H1 (cell line): ENCODE data around the gene RDH5. TPM values are rescaled to one million over a fixed set of nuclear protein-coding genes. Genes with fewer than 3 reads are reported as not detected.

Experiments
- CTCF ChIA-PET: fragments of 300-600 bp; sonication (Branson Sonifier 250); formaldehyde crosslinking; loops from one replicate; lab custom pipeline; 2021; ENCODE audit not compliant: partially characterized antibody; lab: Charles Lee
- POLR2A ChIA-PET: fragments of 300-600 bp; sonication (Branson Sonifier 250); formaldehyde crosslinking; loops from one replicate; lab custom pipeline; 2021; ENCODE audit warnings: inconsistent platforms; ENCODE audit not compliant: partially characterized antibody; lab: Charles Lee
- DNase-seq, 2 experiments: peaks; one replicate each; pipeline versions ENCODE4 v3.0.0 to v3.0.0-alpha.2; 2010 to 2022; ENCODE audit warnings: low spot score in 2 of 2, low read depth in 1 of 2, mixed read lengths in 1 of 2
- FAIRE-seq: peaks from 2 replicates; lab custom pipeline; 2011; peaks lifted over from hg19 to GRCh38; lab: Jason Lieb, UNC
- H2AFZ ChIP-seq: 2 replicates; pipeline ENCODE4 v1.8.1; 2012; ENCODE audit warnings: low read length, inconsistent platforms
- H2AK5ac ChIP-seq: 2 replicates; pipeline ENCODE4 v1.6.1; 2013; ENCODE audit warnings: low read depth, low read length
- H2BK120ac ChIP-seq: replicated peaks from 2 replicates; pipeline ENCODE3; 2013; ENCODE audit warnings: low read depth, low read length, inconsistent platforms
- H2BK12ac ChIP-seq: 2 replicates; pipeline ENCODE4 v1.6.1; 2013; ENCODE audit warnings: low read depth, low read length
- H2BK15ac ChIP-seq: 2 replicates; pipeline ENCODE4 v1.6.1; 2013; ENCODE audit warnings: low read length
- H2BK20ac ChIP-seq: 2 replicates; pipeline ENCODE4 v1.6.1; 2013; ENCODE audit warnings: low read length
- H2BK5ac ChIP-seq: 2 replicates; pipeline ENCODE4 v1.6.1; 2013; ENCODE audit warnings: low read depth, low read length
- H3K14ac ChIP-seq: 2 replicates; pipeline ENCODE4 v1.6.1; 2013; ENCODE audit warnings: inconsistent platforms; ENCODE audit not compliant: insufficient read length
- H3K18ac ChIP-seq: 2 replicates; pipeline ENCODE4 v1.6.1; 2013; ENCODE audit warnings: low read length; ENCODE audit errors: extremely low read depth
- H3K23ac ChIP-seq: 2 replicates; pipeline ENCODE4 v1.6.1; 2013; ENCODE audit warnings: inconsistent platforms; ENCODE audit not compliant: insufficient read length
- H3K23me2 ChIP-seq: 2 replicates; pipeline ENCODE4 v1.6.1; 2013; ENCODE audit warnings: low read depth, low read length
- H3K27ac ChIP-seq: 2 replicates; pipeline ENCODE4 v1.6.1; 2011; ENCODE audit warnings: low read depth, low read length, inconsistent platforms
- H3K27me3 ChIP-seq, 4 experiments: replicated peaks in 1 of 4; 1 replicate in 1 of 4; 2 replicates in 3 of 4; pipeline versions ENCODE4 v1.6.1 to v1.8.1; 2011 to 2013; ENCODE audit warnings: low read length in 3 of 4, mild to moderate bottlenecking in 3 of 4, inconsistent platforms in 2 of 4, mixed read lengths in 2 of 4, moderate library complexity in 1 of 4; ENCODE audit not compliant: control insufficient read depth in 3 of 4, insufficient read depth in 3 of 4; ENCODE audit errors: extremely low read depth in 1 of 4
- H3K36me3 ChIP-seq, 4 experiments: 2 replicates each; pipeline versions ENCODE4 v1.6.1 to v1.8.1; 2011 to 2013; ENCODE audit warnings: mild to moderate bottlenecking in 4 of 4, low read length in 3 of 4, moderate library complexity in 2 of 4, control low read depth in 1 of 4, inconsistent platforms in 1 of 4; ENCODE audit not compliant: insufficient read depth in 4 of 4, control insufficient read depth in 2 of 4
- H3K4ac ChIP-seq: replicated peaks from 2 replicates; pipeline ENCODE3; 2013; ENCODE audit warnings: low read length, low read depth, mixed read lengths, inconsistent platforms; ENCODE audit not compliant: insufficient read length
- H3K4me1 ChIP-seq, 4 experiments: replicated peaks in 1 of 4; 1 replicate in 1 of 4; 2 replicates in 3 of 4; pipeline versions ENCODE4 v1.6.1 to v1.8.1; 2011 to 2013; ENCODE audit warnings: low read length in 3 of 4, inconsistent platforms in 2 of 4, mixed read lengths in 1 of 4; ENCODE audit not compliant: insufficient read depth in 4 of 4, control insufficient read depth in 3 of 4
- H3K4me2 ChIP-seq, 2 experiments: 2 replicates each; pipeline versions ENCODE4 v1.6.1 to v1.8.1; 2011 to 2013; ENCODE audit warnings: low read depth in 2 of 2, low read length in 2 of 2, control low read depth in 1 of 2, inconsistent platforms in 1 of 2, mild to moderate bottlenecking in 1 of 2; ENCODE audit not compliant: insufficient read depth in 1 of 2
- H3K4me3 ChIP-seq, 4 experiments: fragments of 200-600, 300-600 bp in 1 of 4; sonication (generic), shearing (Covaris generic), sonication (Bioruptor Twin) in 1 of 4; 2 replicates each; pipeline versions ENCODE4 v1.5.1 to v1.8.1; 2011 to 2016; ENCODE audit warnings: low read length in 4 of 4, low read depth in 3 of 4, control low read depth in 2 of 4, inconsistent platforms in 2 of 4, mild to moderate bottlenecking in 2 of 4, mixed read lengths in 1 of 4, moderate library complexity in 1 of 4; ENCODE audit not compliant: insufficient read depth in 2 of 4; ENCODE audit errors: extremely low read depth in 1 of 4
- H3K56ac ChIP-seq: replicated peaks from 2 replicates; pipeline ENCODE3; 2013; ENCODE audit warnings: low read depth, mild to moderate bottlenecking, mixed read lengths, low read length, inconsistent platforms; ENCODE audit not compliant: insufficient read length
- H3K79me1 ChIP-seq: 2 replicates; pipeline ENCODE4 v1.6.1; 2013; ENCODE audit warnings: low read depth, low read length, control low read depth
- H3K79me2 ChIP-seq, 2 experiments: 2 replicates each; pipeline versions ENCODE4 v1.6.1 to v1.8.1; 2012 to 2013; ENCODE audit warnings: low read length in 2 of 2, mild to moderate bottlenecking in 2 of 2, inconsistent platforms in 1 of 2; ENCODE audit not compliant: insufficient read depth in 2 of 2, control insufficient read depth in 1 of 2
- H3K9ac ChIP-seq, 4 experiments: replicated peaks in 1 of 4; 1 replicate in 1 of 4; 2 replicates in 3 of 4; pipeline versions ENCODE4 v1.6.1 to v1.8.1; 2011 to 2013; ENCODE audit warnings: low read depth in 3 of 4, low read length in 3 of 4, control low read depth in 2 of 4, mild to moderate bottlenecking in 2 of 4, moderate library complexity in 2 of 4, inconsistent platforms in 1 of 4; ENCODE audit errors: extremely low read depth in 1 of 4
- H3K9me3 ChIP-seq, 2 experiments: 2 replicates each; pipeline versions ENCODE4 v1.6.1 to v1.8.1; 2012 to 2013; ENCODE audit warnings: mild to moderate bottlenecking in 2 of 2, moderate library complexity in 2 of 2, control low read depth in 1 of 2, inconsistent platforms in 1 of 2, low read depth in 1 of 2, low read length in 1 of 2, mixed read lengths in 1 of 2; ENCODE audit not compliant: insufficient read depth in 2 of 2
- H4K20me1 ChIP-seq, 2 experiments: replicated peaks in 1 of 2; 2 replicates each; pipeline versions ENCODE3 to v1.8.1; 2011 to 2013; ENCODE audit warnings: inconsistent platforms in 2 of 2, low read length in 2 of 2, mild to moderate bottlenecking in 1 of 2; ENCODE audit not compliant: insufficient read depth in 2 of 2, control insufficient read depth in 1 of 2
- H4K5ac ChIP-seq: 2 replicates; pipeline ENCODE4 v1.6.1; 2013; ENCODE audit warnings: low read length, low read depth, mixed read lengths, inconsistent platforms; ENCODE audit not compliant: insufficient read length
- H4K8ac ChIP-seq: 2 replicates; pipeline ENCODE4 v1.8.0; 2013; ENCODE audit warnings: mild to moderate bottlenecking, moderate library complexity, low read length, inconsistent platforms; ENCODE audit not compliant: insufficient read depth; ENCODE audit errors: extremely low read depth
- H4K91ac ChIP-seq: replicated peaks from 2 replicates; pipeline ENCODE3; 2013; ENCODE audit warnings: low read length, mixed read lengths, inconsistent platforms; ENCODE audit not compliant: insufficient read length
- SUZ12 ChIP-seq: fragments of 200-600 bp; sonication (generic); IDR thresholded peaks from 2 replicates; pipeline ENCODE4 v1.6.1; 2012; ENCODE audit warnings: mild to moderate bottlenecking, inconsistent platforms, low read length, moderate library complexity, mixed read lengths
- polyA plus RNA-seq, 7 experiments: library from polyadenylated mRNA; depleted of rRNA in 3 of 7; stranded (reverse) in 5 of 7; unstranded in 2 of 7; fragments of >200 nt in 5 of 7; fragments of 200-250 nt in 2 of 7; gene quantifications; 1 replicate in 5 of 7; 2 replicates in 1 of 7; 4 replicates in 1 of 7; pipeline versions ENCODE4 v1.2.1 to v1.2.3, GENCODE V29; 2011 to 2013; ENCODE audit warnings: missing spikeins in 2 of 7, mixed read lengths in 2 of 7
- total RNA-seq: library from RNA; stranded (reverse); fragmentation: NEBNext Ultra II Directional; extraction: Animal tissue kit (Norgen Biotek cat#: 25700); gene quantifications from 2 replicates; pipeline ENCODE4 v1.2.1, GENCODE V29; 2021

The RDH5 gene
- total and polyA plus RNA-seq, 2 of the 8 experiments (the other 6 are each of a cell fraction or from before 2014, with no cell fraction given) = 4.2 to 6.0 TPM

- Histone ChIP-seq H2AK5ac (no peak overlapping the region), H3K79me2 (no peaks in the 10 kb centered on the region), H3K18ac (no peak overlapping the region), H3K9ac (no peak overlapping the region), H2BK20ac (no peak overlapping the region), H3K27ac (no peak overlapping the region), H3K4ac (no peak overlapping the region), H3K4me3 (no peak overlapping the region), H2BK15ac (no peak overlapping the region), H2BK12ac (no peak overlapping the region), H3K4me2 (no peak overlapping the region), H3K79me1 (no peaks in the 10 kb centered on the region), H4K5ac (no peak overlapping the region), H4K20me1 (peaks cover 0 to 2% of the 10 kb centered on the region in 2 experiments), H3K4me1 (no peaks in the 10 kb centered on the region), H3K56ac (no peak overlapping the region), H2BK120ac (no peak overlapping the region), H3K27me3 (no peaks in the 10 kb centered on the region), H3K36me3 (peaks cover 0 to 28% (median 8%) of the 10 kb centered on the region in 4 experiments; a peak in 5 of 8 replicates), H4K8ac (no peak overlapping the region), H2BK5ac (no peak overlapping the region), H4K91ac (no peak overlapping the region), H3K23ac (no peak overlapping the region), H3K9me3 (no peaks in the 10 kb centered on the region), H3K23me2 (no peaks in the 10 kb centered on the region), H2AFZ (no peak overlapping the region), H3K14ac (no peak overlapping the region)
- no peak for TF ChIP-seq SUZ12
- CTCF ChIA-PET = interaction anchor here (0.5 to 4.1 kb wide), 4 partner anchors 12 to 287 kb away, joined by 4 to 20 read pairs (median 6); partner anchors contain the start of gene ITGA7
- FAIRE-seq (no peak), DNase-seq (no peak)
- POLR2A ChIA-PET = interaction anchor here (0.8 kb wide), 1 partner anchor 287 kb away, joined by 3 read pairs; no protein-coding TSS in a partner anchor
These were observed 32.4 kb upstream of the RDH5 start for GRCh38 chr12:55687746-55688145.
